HG03066 (cell line): ENCODE measurements around the gene CALY.

ENCODE experiments used
- ATAC-seq: cut with Tn5 transposase; IDR thresholded peaks from one replicate; pipeline ENCODE4 v1.9.1; 2021; ENCODE audit warnings: low read depth; ENCODE audit not compliant: unreplicated experiment

The CALY gene

GRCh38 chr10:133276100-133276434 lies 60.6 kb downstream of the CALY start:
- no peak for ATAC-seq

- peak; percentile 32 for ATAC-seq
These were observed 61.0 kb downstream of the CALY start for GRCh38 chr10:133275684-133276092.

- ATAC-seq: peak; percentile 46
These were observed 61.7 kb downstream of the CALY start for GRCh38 chr10:133274751-133275683.
